Prostate gland (tissue), 2 donors: ENCODE measurements around the gene EPB41L4A. TPM values are rescaled to one million over a fixed set of nuclear protein-coding genes. Genes with fewer than 3 reads are reported as not detected.

Experiments
- DNase-seq: peaks from one replicate; pipeline ENCODE4 v3.0.0-alpha.2; 2019; ENCODE audit warnings: low spot score
- H3K27ac ChIP-seq, 2 donors: fragments of 200-600 bp; sonication (generic); 2 replicates each; pipeline ENCODE4 v1.5.1; 2017 to 2019
- H3K27me3 ChIP-seq: fragments of 200-600 bp; sonication (generic); replicated peaks from 2 replicates; pipeline ENCODE4 v1.5.1; 2019; ENCODE audit not compliant: insufficient read depth
- H3K36me3 ChIP-seq, 2 donors: fragments of 200-600 bp; sonication (generic); 1 replicate in 1 of 2; 2 replicates in 1 of 2; pipeline versions ENCODE4 v1.5.1 to v1.8.1; 2017 to 2019
- H3K4me1 ChIP-seq: fragments of 200-600 bp; sonication (generic); replicated peaks from 2 replicates; pipeline ENCODE4 v1.5.1; 2019
- H3K4me3 ChIP-seq, 2 donors: fragments of 200-600 bp; sonication (generic); 2 replicates each; pipeline ENCODE4 v1.5.1; 2017 to 2019
- H3K9me3 ChIP-seq: fragments of 200-600 bp; sonication (generic); 2 replicates; pipeline ENCODE4 v1.5.1; 2017
- POLR2A ChIP-seq: fragments of 450-650 bp; IDR thresholded peaks from one replicate; pipeline ENCODE4 v1.6.1; 2016; ENCODE audit warnings: antibody characterized with exemption, mild to moderate bottlenecking
- POLR2AphosphoS5 ChIP-seq: sonication (generic); formaldehyde crosslinking; IDR thresholded peaks from one replicate; pipeline ENCODE4 v1.6.1; 2017; ENCODE audit warnings: antibody characterized with exemption
- WGBS: methylation state at CpG from one replicate; pipeline ENCODE4 v1.1.5; 2018; 5-methylcytosine and 5-hydroxymethylcytosine counted together
- intact Hi-C: fragments of 100-400 bp; cut with DNase I; formaldehyde crosslinking; loops from one replicate; pipeline ENCODE4 v1.14.2; 2022
- total RNA-seq, 2 donors: library from RNA; depleted of rRNA; stranded (reverse); fragments of >200 nt; gene quantifications; one replicate each; pipeline ENCODE4 v1.1.0, GENCODE V29; 2016
- TF ChIP-seq, protein P1 (sequence below), 4 experiments: fragments of 200-600 bp in 2 of 4; fragments of 450-650 bp in 2 of 4; sonication (generic) in 2 of 4; IDR thresholded peaks; 1 replicate in 3 of 4; 2 replicates in 1 of 4; pipeline ENCODE4 v1.5.1; 2016 to 2019; ENCODE audit warnings: antibody characterized with exemption in 4 of 4, mild to moderate bottlenecking in 2 of 4, moderate library complexity in 2 of 4

The EPB41L4A gene
- total RNA-seq, 2 donors from 2014 or later, result 23.0 to 37.5 TPM

DNA sequence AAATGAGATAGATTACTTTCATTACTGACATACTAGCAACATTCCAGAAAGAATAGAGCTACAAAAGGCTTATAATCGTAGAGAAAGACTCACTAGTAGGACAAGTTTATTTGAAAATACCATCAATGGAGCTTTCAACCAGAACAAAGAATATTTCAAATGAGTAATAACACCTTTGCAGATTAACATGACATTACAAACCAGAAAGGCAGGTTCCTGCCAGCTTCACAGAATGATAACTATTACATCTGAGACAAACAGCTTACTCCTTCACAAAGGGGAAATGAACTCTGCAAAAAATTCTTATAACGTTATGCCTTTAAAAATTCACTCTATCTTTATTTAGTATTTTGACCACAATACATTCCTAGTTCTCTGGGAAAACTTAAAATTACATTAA lies 103.1 kb downstream of the EPB41L4A start:
- WGBS, result 33% methylated on average over 2 of the region's 2 CpGs
- Histone ChIP-seq H3K4me3 (no peak overlapping the region), H3K9me3 (no peaks in the 10 kb centered on the region), H3K27me3 (no peaks in the 10 kb centered on the region), H3K4me1 (no peaks in the 10 kb centered on the region), H3K27ac (no peak overlapping the region), H3K36me3 (no peaks in the 10 kb centered on the region)
- no peak for TF ChIP-seq POLR2AphosphoS5
- TF ChIP-seq, protein P1, sequence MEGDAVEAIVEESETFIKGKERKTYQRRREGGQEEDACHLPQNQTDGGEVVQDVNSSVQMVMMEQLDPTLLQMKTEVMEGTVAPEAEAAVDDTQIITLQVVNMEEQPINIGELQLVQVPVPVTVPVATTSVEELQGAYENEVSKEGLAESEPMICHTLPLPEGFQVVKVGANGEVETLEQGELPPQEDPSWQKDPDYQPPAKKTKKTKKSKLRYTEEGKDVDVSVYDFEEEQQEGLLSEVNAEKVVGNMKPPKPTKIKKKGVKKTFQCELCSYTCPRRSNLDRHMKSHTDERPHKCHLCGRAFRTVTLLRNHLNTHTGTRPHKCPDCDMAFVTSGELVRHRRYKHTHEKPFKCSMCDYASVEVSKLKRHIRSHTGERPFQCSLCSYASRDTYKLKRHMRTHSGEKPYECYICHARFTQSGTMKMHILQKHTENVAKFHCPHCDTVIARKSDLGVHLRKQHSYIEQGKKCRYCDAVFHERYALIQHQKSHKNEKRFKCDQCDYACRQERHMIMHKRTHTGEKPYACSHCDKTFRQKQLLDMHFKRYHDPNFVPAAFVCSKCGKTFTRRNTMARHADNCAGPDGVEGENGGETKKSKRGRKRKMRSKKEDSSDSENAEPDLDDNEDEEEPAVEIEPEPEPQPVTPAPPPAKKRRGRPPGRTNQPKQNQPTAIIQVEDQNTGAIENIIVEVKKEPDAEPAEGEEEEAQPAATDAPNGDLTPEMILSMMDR (IDR thresholded peaks at IDR 0.05), result no peak
- TF ChIP-seq POLR2A, result no peak
- intact Hi-C loops, result no loop called here
- no peak for DNase-seq

DNA sequence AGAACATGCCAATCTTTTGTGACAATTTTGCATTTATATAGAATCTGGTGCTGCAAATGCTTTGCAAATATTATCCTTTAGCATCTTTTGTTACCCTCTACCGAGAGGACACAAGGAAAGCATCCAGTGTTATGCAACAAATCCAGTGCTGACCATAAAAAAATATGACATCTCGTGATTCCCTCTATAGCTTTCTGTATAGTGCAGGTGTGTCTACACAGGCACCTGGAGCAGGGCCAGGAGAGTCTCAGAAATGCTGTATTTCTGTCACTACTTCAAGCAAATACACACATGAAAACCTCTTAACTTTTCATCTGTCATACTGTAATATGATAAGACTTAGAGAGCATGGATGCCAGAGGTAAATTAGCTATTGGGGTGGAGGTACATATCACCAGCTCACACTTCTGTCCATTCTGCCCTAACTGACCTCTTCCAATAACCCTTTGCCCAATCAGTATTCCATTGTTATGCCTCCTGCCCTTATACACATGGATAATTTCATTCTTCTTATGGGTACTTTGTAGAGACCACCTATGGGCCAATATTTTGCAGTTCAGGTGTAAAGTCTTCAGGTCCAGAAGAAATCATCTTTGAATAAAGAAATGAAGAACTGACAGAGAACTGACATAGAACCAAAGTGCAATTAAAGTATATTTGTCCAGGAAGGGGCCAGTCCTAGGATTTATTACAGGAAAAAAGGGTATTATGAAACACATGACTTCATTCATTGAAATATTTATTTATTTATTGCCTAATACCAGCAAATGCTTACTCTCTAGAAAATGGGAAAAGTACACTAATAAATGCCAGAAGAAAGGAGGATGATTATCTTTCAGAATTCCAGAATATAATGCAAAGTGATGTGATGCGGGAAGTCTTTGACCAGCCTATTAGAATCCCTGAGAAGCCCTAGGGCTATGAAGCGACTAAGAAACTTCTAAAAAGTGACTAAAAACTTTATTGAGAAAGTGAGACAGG lies 106.5 kb downstream of the EPB41L4A start:
- intact Hi-C loops, result no loop called here
- Histone ChIP-seq H3K4me3 (no peak overlapping the region), H3K27ac (no peak overlapping the region), H3K9me3 (no peaks in the 10 kb centered on the region), H3K36me3 (no peaks in the 10 kb centered on the region), H3K27me3 (no peaks in the 10 kb centered on the region), H3K4me1 (no peaks in the 10 kb centered on the region)
- 74% methylated on average over 4 of the region's 4 CpGs for WGBS
- no peak for DNase-seq
- TF ChIP-seq POLR2AphosphoS5 (no peak), POLR2A (no peak)
- TF ChIP-seq, protein P1 (IDR thresholded peaks at IDR 0.05), result no peak

DNA sequence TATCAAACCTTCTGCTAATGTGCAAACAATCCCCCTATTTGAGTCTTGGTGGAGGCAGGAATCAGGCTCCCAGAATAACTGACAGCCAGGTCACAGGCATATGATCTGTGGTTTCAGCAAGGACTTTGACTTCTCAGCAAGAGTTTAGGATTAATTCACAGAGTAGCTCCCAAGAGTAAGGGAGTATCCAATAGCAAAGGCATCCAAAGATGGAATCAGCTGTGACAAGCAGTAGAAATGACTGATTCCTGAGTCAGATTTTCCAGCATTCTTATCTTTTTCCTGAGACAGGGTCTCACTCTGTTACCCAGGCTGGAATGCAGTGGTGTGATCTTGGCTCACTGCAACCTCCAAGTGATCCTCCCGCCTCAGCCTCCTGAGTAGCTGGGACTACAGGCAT lies 108.3 kb downstream of the EPB41L4A start:
- H3K4me3 ChIP-seq, result no peak overlapping the region
- no peak for DNase-seq
- no peak overlapping the region for H3K27ac ChIP-seq
- intact Hi-C loops, result no loop called here
- no peaks in the 10 kb centered on the region for H3K4me1 ChIP-seq
- TF ChIP-seq, protein P1 (IDR thresholded peaks at IDR 0.05), result no peak
- TF ChIP-seq POLR2AphosphoS5, result no peak
- no peaks in the 10 kb centered on the region for H3K9me3 ChIP-seq
- no peaks in the 10 kb centered on the region for H3K27me3 ChIP-seq
- 93% methylated on average over 1 of the region's 1 CpG for WGBS
- H3K36me3 ChIP-seq, result no peaks in the 10 kb centered on the region

GRCh38 chr5:112308608-112309007 lies 110.5 kb downstream of the EPB41L4A start:
- WGBS, result 97% methylated on average over 1 of the region's 1 CpG
- TF ChIP-seq POLR2AphosphoS5, result no peak
- TF ChIP-seq, protein P1 (IDR thresholded peaks at IDR 0.05), result no peak
- TF ChIP-seq POLR2A, result no peak
- Histone ChIP-seq H3K4me1 (no peaks in the 10 kb centered on the region), H3K27me3 (no peaks in the 10 kb centered on the region), H3K36me3 (no peaks in the 10 kb centered on the region), H3K4me3 (no peak overlapping the region), H3K9me3 (no peaks in the 10 kb centered on the region), H3K27ac (no peak overlapping the region)
- no peak for DNase-seq
- intact Hi-C loops, result no loop called here

GRCh38 chr5:112306956-112307355 lies 112.1 kb downstream of the EPB41L4A start:
- Histone ChIP-seq H3K36me3 (no peaks in the 10 kb centered on the region), H3K4me3 (no peak overlapping the region), H3K4me1 (no peaks in the 10 kb centered on the region), H3K9me3 (no peaks in the 10 kb centered on the region), H3K27ac (no peak overlapping the region), H3K27me3 (no peaks in the 10 kb centered on the region)
- DNase-seq, result no peak
- TF ChIP-seq POLR2A, result no peak
- TF ChIP-seq, protein P1 (IDR thresholded peaks at IDR 0.05), result no peak
- no peak for TF ChIP-seq POLR2AphosphoS5
- 78% methylated on average over 2 of the region's 2 CpGs for WGBS
- intact Hi-C loops, result no loop called here
